Trophoblast cell (in vitro differentiated cells and primary cell): ENCODE results near the gene NUAK1.
A peak's percentile ranks its signal among the peaks of the same experiment; 100 is the strongest.

Experiments
- DNase-seq, 2 donors: peaks; one replicate each; pipeline ENCODE4 v3.0.0-alpha.2; 2016
- H2AFZ ChIP-seq: 2 replicates; pipeline ENCODE4 v1.6.1; 2013; ENCODE audit warnings: low read length, moderate library complexity, mild to moderate bottlenecking; ENCODE audit not compliant: insufficient read depth, poor library complexity
- H2AK5ac ChIP-seq: 2 replicates; pipeline ENCODE4 v1.6.1; 2013; ENCODE audit warnings: mild to moderate bottlenecking, low read length
- H2BK120ac ChIP-seq: 2 replicates; pipeline ENCODE4 v1.6.1; 2013; ENCODE audit warnings: low read length, mild to moderate bottlenecking, moderate library complexity; ENCODE audit not compliant: insufficient read depth, poor library complexity
- H2BK12ac ChIP-seq: 2 replicates; pipeline ENCODE4 v1.6.1; 2013; ENCODE audit warnings: mild to moderate bottlenecking, low read length, moderate library complexity
- H2BK5ac ChIP-seq: 2 replicates; pipeline ENCODE4 v1.6.1; 2013; ENCODE audit warnings: low read length, low read depth, moderate library complexity, mild to moderate bottlenecking; ENCODE audit not compliant: poor library complexity
- H3K14ac ChIP-seq: 2 replicates; pipeline ENCODE4 v1.6.1; 2013; ENCODE audit warnings: mild to moderate bottlenecking, low read length
- H3K18ac ChIP-seq: 2 replicates; pipeline ENCODE4 v1.6.1; 2013; ENCODE audit warnings: mild to moderate bottlenecking, low read length
- H3K23ac ChIP-seq: 2 replicates; pipeline ENCODE4 v1.6.1; 2013; ENCODE audit warnings: low read length
- H3K27ac ChIP-seq: 2 replicates; pipeline ENCODE4 v1.5.1; 2013; ENCODE audit warnings: low read depth, mild to moderate bottlenecking, inconsistent platforms, low read length, moderate library complexity
- H3K27me3 ChIP-seq: 2 replicates; pipeline ENCODE4 v1.6.1; 2013; ENCODE audit warnings: inconsistent platforms, mild to moderate bottlenecking, low read length, moderate library complexity; ENCODE audit not compliant: insufficient read depth
- H3K36me3 ChIP-seq, 2 experiments: 1 replicate in 1 of 2; 2 replicates in 1 of 2; pipeline ENCODE4 v1.6.1; 2013; ENCODE audit warnings: low read length in 2 of 2, mild to moderate bottlenecking in 2 of 2, moderate library complexity in 1 of 2; ENCODE audit not compliant: insufficient read depth in 2 of 2, control insufficient read depth in 1 of 2
- H3K4ac ChIP-seq: 2 replicates; pipeline ENCODE4 v1.6.1; 2013; ENCODE audit warnings: low read depth, mild to moderate bottlenecking, low read length, moderate library complexity
- H3K4me1 ChIP-seq, 2 experiments: 1 replicate in 1 of 2; 2 replicates in 1 of 2; pipeline ENCODE4 v1.6.1; 2013; ENCODE audit warnings: low read length in 2 of 2, mild to moderate bottlenecking in 2 of 2, moderate library complexity in 1 of 2; ENCODE audit not compliant: insufficient read depth in 2 of 2, control insufficient read depth in 1 of 2
- H3K4me2 ChIP-seq: 2 replicates; pipeline ENCODE4 v1.6.1; 2013; ENCODE audit warnings: inconsistent platforms, mild to moderate bottlenecking, low read length, moderate library complexity
- H3K4me3 ChIP-seq: 2 replicates; pipeline ENCODE4 v1.5.1; 2013; ENCODE audit warnings: mild to moderate bottlenecking, low read depth, low read length, inconsistent platforms
- H3K79me1 ChIP-seq: one replicate; pipeline ENCODE4 v1.6.1; 2013; ENCODE audit warnings: low read length
- H3K79me2 ChIP-seq: 2 replicates; pipeline ENCODE4 v1.6.1; 2013; ENCODE audit warnings: low read length, mild to moderate bottlenecking; ENCODE audit not compliant: control insufficient read depth, insufficient read depth, poor library complexity
- H3K9ac ChIP-seq: 2 replicates; pipeline ENCODE4 v1.6.1; 2013; ENCODE audit warnings: mild to moderate bottlenecking, low read length
- H3K9me3 ChIP-seq: 2 replicates; pipeline ENCODE4 v1.6.1; 2013; ENCODE audit warnings: low read depth, mild to moderate bottlenecking, control low read depth, inconsistent platforms, low read length; ENCODE audit not compliant: insufficient read depth
- H4K12ac ChIP-seq: 2 replicates; pipeline ENCODE4 v1.6.1; 2013; ENCODE audit warnings: low read depth, mild to moderate bottlenecking, low read length, moderate library complexity
- H4K8ac ChIP-seq: 2 replicates; pipeline ENCODE4 v1.6.1; 2013; ENCODE audit warnings: low read depth, mild to moderate bottlenecking, low read length, moderate library complexity
- H4K91ac ChIP-seq: one replicate; pipeline ENCODE4 v1.6.1; 2013; ENCODE audit warnings: low read depth, mild to moderate bottlenecking, low read length, moderate library complexity
- WGBS: extraction: QIAGEN DNeasy Blood & Tissue Kit; methylation state at CpG from one replicate; pipeline ENCODE4 v1.1.7; 2013; ENCODE audit warnings: missing lambda C conversion rate; ENCODE audit not compliant: insufficient read length, insufficient coverage; ENCODE audit errors: extremely low coverage; 5-methylcytosine and 5-hydroxymethylcytosine counted together

Gene NUAK1

DNA sequence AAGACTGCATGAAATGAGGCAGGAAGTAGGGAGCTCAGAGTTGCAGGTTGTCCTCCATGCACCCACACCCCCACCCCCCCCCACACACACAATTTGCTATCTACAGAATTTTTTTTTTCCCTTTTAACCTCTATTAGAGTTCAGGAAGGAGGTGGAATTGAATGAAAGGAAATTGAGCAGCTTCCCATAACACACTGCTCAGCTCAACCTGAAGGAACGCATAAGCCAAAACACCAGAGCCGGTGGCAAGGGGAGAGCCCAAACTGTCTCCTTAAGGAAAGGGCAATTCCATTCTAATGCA is 74.1 kb downstream of the NUAK1 start:
- peaks cover 6% of the 10 kb centered on the region for H3K79me1 ChIP-seq
- no peak overlapping the region for H3K4ac ChIP-seq
- H2AK5ac ChIP-seq = no peak overlapping the region
- H3K9me3 ChIP-seq = peaks cover 2% of the 10 kb centered on the region
- no peak overlapping the region for H4K12ac ChIP-seq
- H3K79me2 ChIP-seq = no peaks in the 10 kb centered on the region
- H3K36me3 ChIP-seq = peaks cover 25 to 51% of the 10 kb centered on the region in 2 experiments
- H3K27me3 ChIP-seq = no peaks in the 10 kb centered on the region
- DNase-seq = no peak
- no peak overlapping the region for H4K8ac ChIP-seq
- H3K4me1 ChIP-seq = peaks cover 0 to 21% of the 10 kb centered on the region in 2 experiments
- no peak overlapping the region for H4K91ac ChIP-seq
- H3K27ac ChIP-seq = peak overlapping the region; percentile 34
- H3K14ac ChIP-seq = no peak overlapping the region
- no peak overlapping the region for H2BK120ac ChIP-seq
- WGBS = no CpG with 5 or more reads among the region's 2 CpGs
- H3K9ac ChIP-seq = no peak overlapping the region
- H3K4me2 ChIP-seq = no peak overlapping the region
- H2BK12ac ChIP-seq = no peak overlapping the region
- no peak overlapping the region for H2AFZ ChIP-seq
- H3K18ac ChIP-seq = no peak overlapping the region
- H2BK5ac ChIP-seq = no peak overlapping the region
- H3K23ac ChIP-seq = no peak overlapping the region
- H3K4me3 ChIP-seq = no peak overlapping the region

DNA sequence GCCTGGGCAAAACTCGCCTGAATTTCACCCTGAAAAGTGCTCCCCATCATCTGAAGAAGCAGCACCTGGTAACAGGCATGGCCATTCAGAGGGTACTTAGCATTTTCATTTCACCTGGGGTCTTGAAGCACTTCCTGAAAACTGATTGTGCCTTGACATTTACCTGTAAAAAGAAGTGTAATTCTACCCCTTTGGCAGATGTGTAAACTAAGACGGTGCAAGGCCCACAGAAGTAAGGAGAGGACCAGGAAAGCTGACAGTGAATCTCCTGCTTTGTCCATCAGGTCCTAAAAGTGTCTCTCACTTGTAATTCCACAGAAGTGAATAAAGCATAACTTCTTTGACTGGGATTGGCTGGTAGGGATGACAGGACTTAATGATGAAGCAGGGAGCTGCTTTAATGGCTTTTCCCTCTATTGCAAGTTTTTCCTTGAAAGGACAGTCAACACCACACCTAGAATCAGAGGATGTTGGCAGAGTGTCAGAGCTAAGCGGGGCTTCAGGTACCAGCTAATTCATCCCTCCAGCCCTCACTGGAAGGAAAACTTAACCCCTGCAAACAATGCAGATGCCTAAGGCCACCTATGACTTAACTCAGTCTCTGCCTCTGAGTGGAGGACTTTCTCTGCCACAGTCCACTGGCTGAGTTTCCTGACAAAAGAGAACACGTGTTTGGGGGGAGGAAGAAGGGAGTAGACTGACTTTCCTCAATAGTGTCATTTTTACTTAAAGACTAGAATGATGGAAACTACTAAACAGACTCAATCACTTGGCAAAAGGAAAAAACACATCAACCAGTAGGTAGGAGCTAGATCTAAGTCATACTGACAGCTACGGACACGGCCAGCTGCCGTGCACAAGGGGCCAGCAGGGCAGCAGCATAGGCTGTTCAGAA is 74.7 kb downstream of the NUAK1 start:
- Histone ChIP-seq H3K4me3 (no peak overlapping the region), H3K36me3 (peaks cover 25 to 51% of the 10 kb centered on the region in 2 experiments), H2BK12ac (no peak overlapping the region), H3K18ac (no peak overlapping the region), H4K12ac (no peak overlapping the region), H3K23ac (no peak overlapping the region), H3K4me2 (no peak overlapping the region), H3K27ac (peak overlapping the region; percentile 34), H2BK5ac (no peak overlapping the region), H2AK5ac (no peak overlapping the region), H3K79me2 (no peaks in the 10 kb centered on the region), H3K4me1 (peaks cover 0 to 21% of the 10 kb centered on the region in 2 experiments), H2BK120ac (no peak overlapping the region), H3K79me1 (peaks cover 6% of the 10 kb centered on the region), H3K14ac (no peak overlapping the region), H3K4ac (no peak overlapping the region), H4K8ac (no peak overlapping the region), H3K27me3 (no peaks in the 10 kb centered on the region), H4K91ac (no peak overlapping the region), H3K9me3 (peaks cover 2% of the 10 kb centered on the region), H2AFZ (no peak overlapping the region), H3K9ac (no peak overlapping the region)
- no peak for DNase-seq
- WGBS = no CpG with 5 or more reads among the region's 7 CpGs

DNA sequence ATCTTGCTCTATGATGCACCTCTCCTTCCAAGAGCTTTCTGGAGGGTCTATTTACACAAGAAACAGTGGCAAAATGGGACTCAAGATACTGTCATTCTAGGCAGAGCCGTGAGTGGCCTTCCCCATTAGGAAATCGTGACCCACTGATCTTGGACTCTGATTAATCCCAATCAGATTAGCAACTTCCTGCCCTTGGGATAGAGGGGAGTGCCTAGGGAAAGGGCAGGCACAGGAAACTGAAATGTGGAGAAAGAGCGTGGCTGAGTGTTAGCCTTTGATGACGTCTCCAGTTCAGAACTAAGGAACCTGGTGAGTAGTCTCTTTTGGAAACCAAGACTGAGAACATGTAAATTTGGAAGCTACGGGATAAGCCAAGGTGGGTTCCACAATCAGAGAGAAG is 76.1 kb downstream of the NUAK1 start:
- no peak overlapping the region for H2AK5ac ChIP-seq
- no CpG with 5 or more reads among the region's 5 CpGs for WGBS
- no peaks in the 10 kb centered on the region for H3K27me3 ChIP-seq

DNA sequence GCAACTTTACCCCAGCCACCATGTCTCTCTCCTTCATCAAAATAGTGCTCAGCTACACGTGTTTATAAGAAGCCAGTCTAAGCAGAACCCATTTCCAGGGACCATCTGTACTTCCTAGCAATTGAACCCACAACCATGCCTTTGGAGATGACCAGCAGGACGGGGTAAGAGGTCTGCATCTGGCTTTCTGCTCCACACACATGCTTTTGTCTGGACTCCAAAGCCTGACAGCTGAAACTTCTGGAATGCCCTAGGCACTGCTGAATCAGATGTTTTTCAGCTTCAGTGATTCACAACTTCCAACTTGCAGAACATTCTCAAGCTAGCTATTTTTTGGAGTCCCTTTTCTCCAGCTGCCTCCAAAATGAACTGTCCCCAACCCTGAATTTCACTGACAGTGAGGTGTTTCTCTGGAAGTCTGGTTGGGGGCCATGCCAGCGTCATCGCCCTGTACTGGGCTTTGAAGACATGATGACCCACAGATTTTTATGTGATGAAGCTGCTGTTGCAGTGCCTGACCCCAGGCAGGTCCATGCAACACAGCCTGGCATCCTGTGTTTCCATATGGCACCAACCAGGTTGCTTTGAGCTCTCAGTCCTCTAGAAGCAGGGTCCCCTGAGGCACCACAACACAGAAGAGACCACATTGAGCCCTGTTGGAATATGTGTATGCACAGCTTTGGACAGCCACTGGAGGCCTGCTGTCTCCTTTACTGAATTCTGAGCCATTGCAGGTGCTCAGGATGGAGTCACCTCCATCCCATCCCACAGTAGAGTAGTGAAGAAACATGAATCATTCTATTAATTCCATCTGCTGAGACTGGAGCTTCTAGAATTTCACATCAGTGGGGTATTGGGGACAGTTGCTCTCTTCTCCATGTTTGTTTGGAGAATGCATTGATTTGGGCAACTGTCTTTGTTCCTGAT is 80.2 kb downstream of the NUAK1 start:
- no peaks in the 10 kb centered on the region for H3K79me2 ChIP-seq
- peak overlapping the region; percentile 34 for H2BK12ac ChIP-seq
- no peak overlapping the region for H2AK5ac ChIP-seq

More for the DNA sequence above, 76.1 kb downstream of the NUAK1 start:
- peaks cover 20 to 40% of the 10 kb centered on the region in 2 experiments for H3K36me3 ChIP-seq
- H4K12ac ChIP-seq = no peak overlapping the region
- no peak overlapping the region for H4K91ac ChIP-seq
- no peak overlapping the region for H3K18ac ChIP-seq
- peaks cover 2% of the 10 kb centered on the region for H3K9me3 ChIP-seq
- no peak overlapping the region for H2BK12ac ChIP-seq
- H3K4me2 ChIP-seq = no peak overlapping the region
- no peak overlapping the region for H3K23ac ChIP-seq
- H3K79me1 ChIP-seq = peaks cover 7% of the 10 kb centered on the region
- no peak overlapping the region for H3K14ac ChIP-seq
- no peak overlapping the region for H3K4ac ChIP-seq
- H4K8ac ChIP-seq = no peak overlapping the region
- H2BK120ac ChIP-seq = no peak overlapping the region
- peaks cover 4 to 26% of the 10 kb centered on the region in 2 experiments for H3K4me1 ChIP-seq
- no peak for DNase-seq
- H2BK5ac ChIP-seq = no peak overlapping the region
- no peak overlapping the region for H3K9ac ChIP-seq
- H2AFZ ChIP-seq = no peak overlapping the region
- H3K4me3 ChIP-seq = no peak overlapping the region
- no peak overlapping the region for H3K27ac ChIP-seq
- H3K79me2 ChIP-seq = no peaks in the 10 kb centered on the region

More for the DNA sequence above, 80.2 kb downstream of the NUAK1 start:
- Histone ChIP-seq H3K27ac (peak overlapping the region; percentile 54), H3K9ac (no peak overlapping the region), H3K14ac (peak overlapping the region; percentile 26), H2BK120ac (peak overlapping the region; percentile 10), H3K4ac (no peak overlapping the region), H4K91ac (peak overlapping the region; percentile 63), H3K9me3 (no peaks in the 10 kb centered on the region), H3K23ac (no peak overlapping the region), H3K27me3 (no peaks in the 10 kb centered on the region), H3K4me3 (no peak overlapping the region), H3K18ac (peak overlapping the region; percentile 28), H3K4me2 (no peak overlapping the region), H4K12ac (no peak overlapping the region), H3K79me1 (peaks cover 2% of the 10 kb centered on the region), H3K36me3 (peaks cover 0 to 3% of the 10 kb centered on the region in 2 experiments), H3K4me1 (peaks cover 4 to 5% of the 10 kb centered on the region in 2 experiments), H2BK5ac (peak overlapping the region; percentile 11), H4K8ac (no peak overlapping the region), H2AFZ (no peak overlapping the region)
- no CpG with 5 or more reads among the region's 4 CpGs for WGBS
- DNase-seq = peak; percentile 48 to 51
